Smooth muscle cell (in vitro differentiated cells): ENCODE data around the gene STAMBP. TPM values are rescaled to one million over a fixed set of nuclear protein-coding genes. Genes with fewer than 3 reads are reported as not detected.
"Not testable (repeated sequence)": the region's sequence is repeated elsewhere in the genome, so short reads cannot be mapped to it uniquely, and the experiment has no call there.

Experiments used
- DNase-seq: peaks from one replicate; lab custom pipeline; 2025; ENCODE audit not compliant: unreplicated experiment; lab: John Stamatoyannopoulos, UW
- H2AFZ ChIP-seq: fragments of 200-600 bp; sonication (generic); 2 replicates; pipeline ENCODE4 v1.6.0; 2016; ENCODE audit warnings: antibody characterized with exemption, low read depth, mild to moderate bottlenecking
- H3F3A ChIP-seq: fragments of 200-600 bp; sonication (generic); 2 replicates; pipeline ENCODE4 v1.6.0; 2017; ENCODE audit warnings: antibody characterized with exemption, low read depth
- H3K27ac ChIP-seq: fragments of 200-600 bp; sonication (generic); 2 replicates; pipeline ENCODE4 v1.5.1; 2016; ENCODE audit warnings: low read depth, mild to moderate bottlenecking
- H3K27me3 ChIP-seq: fragments of 200-600 bp; sonication (generic); 2 replicates; pipeline ENCODE4 v1.6.1; 2016; ENCODE audit warnings: low read depth, mild to moderate bottlenecking
- H3K36me3 ChIP-seq: fragments of 200-600 bp; sonication (generic); 2 replicates; pipeline ENCODE4 v1.5.1; 2016; ENCODE audit warnings: low read depth
- H3K4me1 ChIP-seq: fragments of 200-600 bp; sonication (generic); 2 replicates; pipeline ENCODE4 v1.5.1; 2016; ENCODE audit warnings: low read depth
- H3K4me2 ChIP-seq: fragments of 200-600 bp; sonication (generic); 2 replicates; pipeline ENCODE4 v1.6.0; 2016; ENCODE audit warnings: mild to moderate bottlenecking
- H3K4me3 ChIP-seq: fragments of 200-600 bp; sonication (generic); 2 replicates; pipeline ENCODE4 v1.5.1; 2016; ENCODE audit warnings: mild to moderate bottlenecking
- H3K79me2 ChIP-seq: fragments of 200-600 bp; sonication (generic); 2 replicates; pipeline ENCODE4 v1.6.0; 2016; ENCODE audit warnings: low read depth, mild to moderate bottlenecking
- H3K9ac ChIP-seq: fragments of 200-600 bp; sonication (generic); 2 replicates; pipeline ENCODE4 v1.6.0; 2016; ENCODE audit warnings: low read depth
- H3K9me3 ChIP-seq: fragments of 200-600 bp; sonication (generic); replicated peaks from 2 replicates; pipeline ENCODE4 v1.5.1; 2016; ENCODE audit warnings: low read depth
- H4K20me1 ChIP-seq: fragments of 200-600 bp; sonication (generic); 2 replicates; pipeline ENCODE4 v1.6.0; 2016; ENCODE audit warnings: low read depth
- CTCF ChIP-seq: fragments of 200-600 bp; sonication (generic); IDR thresholded peaks from 2 replicates; pipeline ENCODE4 v1.5.1; 2017; ENCODE audit warnings: borderline replicate concordance, mild to moderate bottlenecking, antibody characterized with exemption; ENCODE audit not compliant: insufficient read depth, poor library complexity, severe bottlenecking
- WGBS: methylation state at CpG from one replicate; pipeline ENCODE4 v1.1.7; 2016; ENCODE audit warnings: low lambda C conversion rate; 5-methylcytosine and 5-hydroxymethylcytosine counted together
- polyA plus RNA-seq: library from polyadenylated mRNA; unstranded; fragments of >200 nt; fragmentation: Nextera tagmentation; extraction: Ambion mirVana; gene quantifications from 2 replicates; pipeline ENCODE4 v1.2.1, GENCODE V29; 2016
- total RNA-seq: library from RNA; depleted of rRNA; stranded (reverse); fragments of >200 nt; gene quantifications from 2 replicates; pipeline ENCODE4 v1.2.3, GENCODE V29; 2014

STAMBP gene
- total and polyA plus RNA-seq, 2 experiments from 2014 or later, result 48.5 to 61.1 TPM

GRCh38 chr2:73877071-73877802, 48.5 kb downstream of the STAMBP start:
- no peak for TF ChIP-seq CTCF
- H3K27ac ChIP-seq, result no peak overlapping the region
- H2AFZ ChIP-seq, result no peak overlapping the region
- no peaks in the 10 kb centered on the region for H3K4me1 ChIP-seq
- WGBS, result 85% methylated on average over 9 of the region's 9 CpGs
- DNase-seq, result no peak
- H4K20me1 ChIP-seq, result no peaks in the 10 kb centered on the region
- H3K9ac ChIP-seq, result no peak overlapping the region
- no peaks in the 10 kb centered on the region for H3K27me3 ChIP-seq
- H3F3A ChIP-seq, result no peaks in the 10 kb centered on the region
- H3K4me3 ChIP-seq, result no peak overlapping the region
- H3K4me2 ChIP-seq, result no peak overlapping the region
- H3K9me3 ChIP-seq, result no peaks in the 10 kb centered on the region
- no peaks in the 10 kb centered on the region for H3K79me2 ChIP-seq
- H3K36me3 ChIP-seq, result no peaks in the 10 kb centered on the region

GRCh38 chr2:73877984-73878383, 49.2 kb downstream of the STAMBP start:
- H3K4me3 ChIP-seq, H3K79me2 ChIP-seq, H4K20me1 ChIP-seq, H2AFZ ChIP-seq, H3K36me3 ChIP-seq, H3K4me2 ChIP-seq, DNase-seq, H3F3A ChIP-seq, H3K4me1 ChIP-seq, H3K27ac ChIP-seq, H3K27me3 ChIP-seq, H3K9ac ChIP-seq, H3K9me3 ChIP-seq: not testable (repeated sequence)
- 99% methylated on average over 5 of the region's 5 CpGs for WGBS

DNA sequence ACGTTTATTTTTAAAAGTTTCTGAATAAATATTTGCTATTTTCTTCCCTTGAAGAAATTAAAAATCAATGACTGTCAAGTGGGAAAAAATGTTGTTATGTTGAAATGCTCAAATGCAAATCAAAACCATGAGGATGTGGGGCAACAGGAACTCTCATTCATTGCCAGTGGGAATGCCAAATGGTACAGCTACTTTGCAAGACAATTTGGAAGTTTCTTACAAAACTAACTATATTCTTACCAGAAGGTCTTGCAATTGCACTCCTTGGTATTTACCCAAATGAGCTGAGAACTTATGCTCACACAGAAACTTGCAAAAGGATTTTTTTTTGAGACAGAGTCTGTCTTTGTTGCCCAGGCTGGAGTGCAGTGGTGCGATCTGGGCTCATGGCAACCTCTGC, 56.6 kb downstream of the STAMBP start:
- Histone ChIP-seq H3K79me2 (no peaks in the 10 kb centered on the region), H3K4me3 (no peak overlapping the region), H3K9me3 (no peaks in the 10 kb centered on the region), H3K4me1 (no peaks in the 10 kb centered on the region), H3K9ac (no peak overlapping the region), H3K27ac (no peak overlapping the region), H4K20me1 (no peaks in the 10 kb centered on the region), H2AFZ (no peak overlapping the region), H3K4me2 (no peak overlapping the region), H3F3A (no peaks in the 10 kb centered on the region), H3K27me3 (no peaks in the 10 kb centered on the region), H3K36me3 (no peaks in the 10 kb centered on the region)
- no peak for DNase-seq
- no peak for TF ChIP-seq CTCF
- 70% methylated on average over 2 of the region's 2 CpGs for WGBS

GRCh38 chr2:73886357-73886756, 57.6 kb downstream of the STAMBP start:
- Histone ChIP-seq H3K27me3 (no peaks in the 10 kb centered on the region), H3K9me3 (no peaks in the 10 kb centered on the region), H3K4me2 (no peak overlapping the region), H3K36me3 (no peaks in the 10 kb centered on the region), H3K27ac (no peak overlapping the region), H3K4me1 (no peaks in the 10 kb centered on the region), H3K79me2 (no peaks in the 10 kb centered on the region), H3K9ac (no peak overlapping the region), H3K4me3 (no peak overlapping the region), H2AFZ (no peak overlapping the region), H4K20me1 (no peaks in the 10 kb centered on the region), H3F3A (no peaks in the 10 kb centered on the region)
- no peak for TF ChIP-seq CTCF
- WGBS, result 91% methylated on average over 4 of the region's 4 CpGs
- DNase-seq, result no peak

- H3K4me2 ChIP-seq, H2AFZ ChIP-seq, H3K79me2 ChIP-seq, H4K20me1 ChIP-seq, H3K9ac ChIP-seq, H3K4me1 ChIP-seq, DNase-seq, H3F3A ChIP-seq, H3K27me3 ChIP-seq, H3K4me3 ChIP-seq, H3K36me3 ChIP-seq, H3K27ac ChIP-seq, H3K9me3 ChIP-seq: not testable (repeated sequence)
- 74% methylated on average over 11 of the region's 11 CpGs for WGBS
Measured at GRCh38 chr2:73887596-73888353, 59.0 kb downstream of the STAMBP start.
